Smooth muscle cell (in vitro differentiated cells): ENCODE data around the gene TP53BP2. TPM values are rescaled to one million over a fixed set of nuclear protein-coding genes. Genes with fewer than 3 reads are reported as not detected.

Experiments used
- DNase-seq: peaks from one replicate; lab custom pipeline; 2025; ENCODE audit not compliant: unreplicated experiment; lab: John Stamatoyannopoulos, UW
- H2AFZ ChIP-seq: fragments of 200-600 bp; sonication (generic); 2 replicates; pipeline ENCODE4 v1.6.0; 2016; ENCODE audit warnings: antibody characterized with exemption, low read depth, mild to moderate bottlenecking
- H3F3A ChIP-seq: fragments of 200-600 bp; sonication (generic); 2 replicates; pipeline ENCODE4 v1.6.0; 2017; ENCODE audit warnings: antibody characterized with exemption, low read depth
- H3K27ac ChIP-seq: fragments of 200-600 bp; sonication (generic); 2 replicates; pipeline ENCODE4 v1.5.1; 2016; ENCODE audit warnings: low read depth, mild to moderate bottlenecking
- H3K27me3 ChIP-seq: fragments of 200-600 bp; sonication (generic); 2 replicates; pipeline ENCODE4 v1.6.1; 2016; ENCODE audit warnings: low read depth, mild to moderate bottlenecking
- H3K36me3 ChIP-seq: fragments of 200-600 bp; sonication (generic); 2 replicates; pipeline ENCODE4 v1.5.1; 2016; ENCODE audit warnings: low read depth
- H3K4me1 ChIP-seq: fragments of 200-600 bp; sonication (generic); 2 replicates; pipeline ENCODE4 v1.5.1; 2016; ENCODE audit warnings: low read depth
- H3K4me2 ChIP-seq: fragments of 200-600 bp; sonication (generic); 2 replicates; pipeline ENCODE4 v1.6.0; 2016; ENCODE audit warnings: mild to moderate bottlenecking
- H3K4me3 ChIP-seq: fragments of 200-600 bp; sonication (generic); 2 replicates; pipeline ENCODE4 v1.5.1; 2016; ENCODE audit warnings: mild to moderate bottlenecking
- H3K79me2 ChIP-seq: fragments of 200-600 bp; sonication (generic); 2 replicates; pipeline ENCODE4 v1.6.0; 2016; ENCODE audit warnings: low read depth, mild to moderate bottlenecking
- H3K9ac ChIP-seq: fragments of 200-600 bp; sonication (generic); 2 replicates; pipeline ENCODE4 v1.6.0; 2016; ENCODE audit warnings: low read depth
- H3K9me3 ChIP-seq: fragments of 200-600 bp; sonication (generic); replicated peaks from 2 replicates; pipeline ENCODE4 v1.5.1; 2016; ENCODE audit warnings: low read depth
- H4K20me1 ChIP-seq: fragments of 200-600 bp; sonication (generic); 2 replicates; pipeline ENCODE4 v1.6.0; 2016; ENCODE audit warnings: low read depth
- CTCF ChIP-seq: fragments of 200-600 bp; sonication (generic); IDR thresholded peaks from 2 replicates; pipeline ENCODE4 v1.5.1; 2017; ENCODE audit warnings: borderline replicate concordance, mild to moderate bottlenecking, antibody characterized with exemption; ENCODE audit not compliant: insufficient read depth, poor library complexity, severe bottlenecking
- WGBS: methylation state at CpG from one replicate; pipeline ENCODE4 v1.1.7; 2016; ENCODE audit warnings: low lambda C conversion rate; 5-methylcytosine and 5-hydroxymethylcytosine counted together
- polyA plus RNA-seq: library from polyadenylated mRNA; unstranded; fragments of >200 nt; fragmentation: Nextera tagmentation; extraction: Ambion mirVana; gene quantifications from 2 replicates; pipeline ENCODE4 v1.2.1, GENCODE V29; 2016
- total RNA-seq: library from RNA; depleted of rRNA; stranded (reverse); fragments of >200 nt; gene quantifications from 2 replicates; pipeline ENCODE4 v1.2.3, GENCODE V29; 2014

TP53BP2 gene
- total and polyA plus RNA-seq, 2 experiments from 2014 or later: 11.8 to 30.8 TPM

- Histone ChIP-seq H3K9me3 (no peaks in the 10 kb centered on the region), H3K4me1 (no peaks in the 10 kb centered on the region), H3K79me2 (no peaks in the 10 kb centered on the region), H3K9ac (no peak overlapping the region), H2AFZ (no peak overlapping the region), H3K4me2 (no peak overlapping the region), H3K4me3 (no peak overlapping the region), H3F3A (no peaks in the 10 kb centered on the region), H3K27me3 (no peaks in the 10 kb centered on the region), H4K20me1 (no peaks in the 10 kb centered on the region), H3K27ac (no peak overlapping the region), H3K36me3 (peaks cover 18% of the 10 kb centered on the region)
- TF ChIP-seq CTCF: no peak
- DNase-seq: no peak
- 87% methylated on average over 13 of the region's 13 CpGs for WGBS
Measured at GRCh38 chr1:223759273-223759672, 86.5 kb downstream of the TP53BP2 start.

- Histone ChIP-seq H3F3A (no peaks in the 10 kb centered on the region), H3K27me3 (no peaks in the 10 kb centered on the region), H3K4me3 (no peak overlapping the region), H3K9me3 (no peaks in the 10 kb centered on the region), H3K9ac (no peak overlapping the region), H2AFZ (no peak overlapping the region), H3K79me2 (no peaks in the 10 kb centered on the region), H3K4me2 (no peak overlapping the region), H3K27ac (no peak overlapping the region), H3K36me3 (peaks cover 18% of the 10 kb centered on the region), H3K4me1 (no peaks in the 10 kb centered on the region), H4K20me1 (no peaks in the 10 kb centered on the region)
- WGBS: 96% methylated on average over 9 of the region's 9 CpGs
- no peak for DNase-seq
- TF ChIP-seq CTCF: no peak
Measured at GRCh38 chr1:223758734-223759133, 87.0 kb downstream of the TP53BP2 start.

DNA sequence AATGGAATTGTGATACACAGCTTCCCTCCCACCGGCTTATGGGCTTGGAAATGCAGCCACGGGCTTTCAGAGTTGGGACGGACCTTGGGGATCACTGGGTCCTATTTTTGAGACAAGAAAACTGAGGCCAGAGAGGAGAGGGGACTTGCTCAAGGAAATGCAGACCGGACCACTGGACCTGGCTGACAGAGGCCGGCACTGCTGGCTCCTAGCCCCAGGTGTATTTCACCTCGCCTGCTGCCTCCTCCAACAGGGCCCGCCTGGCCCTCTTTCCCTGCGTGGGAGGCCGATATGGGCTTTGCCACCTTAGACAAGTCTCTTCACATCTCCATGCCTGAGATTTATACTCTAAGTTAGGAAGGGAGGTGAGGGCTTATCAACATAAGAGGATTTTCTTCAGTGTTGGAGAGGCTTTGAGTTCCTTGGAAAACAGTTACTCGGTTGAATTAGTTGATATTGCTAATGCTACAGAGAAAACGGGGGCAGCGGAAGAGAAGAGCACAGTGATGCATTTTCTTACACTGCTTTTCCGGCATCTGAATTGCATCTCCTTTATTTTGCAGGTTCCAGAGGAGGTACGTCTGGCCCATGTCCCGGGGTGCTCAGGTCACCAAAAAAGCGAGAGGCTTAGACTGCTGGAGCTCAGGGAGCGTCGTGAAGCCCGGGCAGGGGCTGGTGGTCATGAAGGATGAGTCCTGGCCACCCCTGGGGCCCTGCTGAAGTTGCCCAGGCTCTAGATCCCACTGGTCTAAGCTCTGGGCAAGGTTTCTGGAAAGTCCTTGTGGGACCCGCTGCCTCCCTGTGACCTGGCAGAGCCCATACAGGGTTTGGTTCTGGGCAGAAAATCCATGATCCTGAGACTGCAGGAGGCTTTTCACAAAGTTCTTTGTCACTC lies 88.7 kb downstream of the TP53BP2 start:
- peaks cover 11% of the 10 kb centered on the region for H3K36me3 ChIP-seq
- H3K27ac ChIP-seq: no peak overlapping the region

More for the DNA sequence above, 88.7 kb downstream of the TP53BP2 start:
- DNase-seq: no peak
- H3K9me3 ChIP-seq: no peaks in the 10 kb centered on the region
- H3K4me1 ChIP-seq: no peaks in the 10 kb centered on the region
- no peaks in the 10 kb centered on the region for H4K20me1 ChIP-seq
- no peaks in the 10 kb centered on the region for H3F3A ChIP-seq
- H3K79me2 ChIP-seq: no peaks in the 10 kb centered on the region
- H3K4me2 ChIP-seq: no peak overlapping the region
- no peaks in the 10 kb centered on the region for H3K27me3 ChIP-seq
- 95% methylated on average over 20 of the region's 20 CpGs for WGBS
- H2AFZ ChIP-seq: no peak overlapping the region
- H3K9ac ChIP-seq: no peak overlapping the region
- no peak for TF ChIP-seq CTCF
- H3K4me3 ChIP-seq: no peak overlapping the region
